HG03066 (cell line): ENCODE results near the gene ANKRD36.
"Not testable (repeated sequence)": the region's sequence is repeated elsewhere in the genome, so short reads cannot be mapped to it uniquely, and the experiment has no call there.

Experiments used
- ATAC-seq: cut with Tn5 transposase; IDR thresholded peaks from one replicate; pipeline ENCODE4 v1.9.1; 2021; ENCODE audit warnings: low read depth; ENCODE audit not compliant: unreplicated experiment

Gene ANKRD36

GRCh38 chr2:97113050-97113881 lies at the start of gene ANKRD36:
TSS of gene ANKRD36 (plus strand) at chr2:97113153. CDS start at chr2:97113740, 587 bp downstream.
- peak; percentile 96 for ATAC-seq

DNA sequence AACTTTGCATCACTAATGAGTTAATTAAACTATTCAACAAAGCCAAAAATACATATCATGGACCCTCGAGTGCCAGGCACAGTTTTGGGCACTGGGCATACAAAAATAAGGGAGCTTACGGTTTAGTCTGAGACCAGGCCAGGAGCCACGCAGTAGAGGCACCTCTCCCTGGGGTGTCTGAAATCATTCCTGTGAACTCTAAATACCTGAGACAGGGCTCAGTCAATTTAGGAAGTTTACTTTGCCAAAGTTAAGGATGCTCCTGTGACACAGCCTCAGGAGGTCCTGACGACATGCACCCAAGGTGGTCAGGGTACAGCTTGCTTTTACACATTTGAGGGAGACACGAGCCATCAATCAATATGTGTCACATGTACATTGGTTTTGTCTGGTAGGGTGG lies 46.9 kb upstream of the ANKRD36 start:
- ATAC-seq = not testable (repeated sequence)

DNA sequence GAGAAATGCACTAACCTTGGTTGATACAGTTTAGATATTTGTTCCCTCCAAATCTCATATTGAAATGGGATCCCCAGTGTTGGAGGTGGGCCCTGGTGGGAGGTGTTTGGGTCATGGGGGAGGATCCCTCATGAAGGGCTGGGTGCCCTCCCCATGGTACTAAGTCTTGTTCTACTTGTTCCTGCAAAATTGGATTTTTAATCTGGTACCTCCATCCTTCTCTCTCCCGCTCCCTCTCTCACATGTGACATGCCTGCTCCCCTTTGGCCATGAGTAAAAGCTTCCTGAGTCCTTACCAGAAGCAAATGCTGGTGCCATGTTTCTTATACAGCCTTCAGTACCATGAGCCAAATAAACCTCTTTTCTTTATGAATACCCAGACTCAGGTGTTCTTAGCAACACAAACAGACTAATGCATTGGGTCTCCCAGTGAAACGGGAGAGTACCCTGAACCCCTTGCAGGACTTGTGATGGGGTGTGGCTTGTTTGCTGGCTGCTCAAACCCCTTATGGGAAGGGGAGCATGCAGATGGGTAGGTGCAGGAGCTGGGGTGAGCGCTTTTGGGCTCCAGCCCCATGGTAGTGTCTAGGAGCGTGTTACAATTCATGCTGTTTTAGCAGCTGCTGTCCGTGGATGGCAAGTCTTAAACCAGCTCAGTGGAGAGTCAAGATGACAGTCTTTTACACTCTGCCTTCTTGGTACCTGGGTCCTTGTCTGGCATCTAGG lies 45.5 kb upstream of the ANKRD36 start:
- ATAC-seq = no peak

DNA sequence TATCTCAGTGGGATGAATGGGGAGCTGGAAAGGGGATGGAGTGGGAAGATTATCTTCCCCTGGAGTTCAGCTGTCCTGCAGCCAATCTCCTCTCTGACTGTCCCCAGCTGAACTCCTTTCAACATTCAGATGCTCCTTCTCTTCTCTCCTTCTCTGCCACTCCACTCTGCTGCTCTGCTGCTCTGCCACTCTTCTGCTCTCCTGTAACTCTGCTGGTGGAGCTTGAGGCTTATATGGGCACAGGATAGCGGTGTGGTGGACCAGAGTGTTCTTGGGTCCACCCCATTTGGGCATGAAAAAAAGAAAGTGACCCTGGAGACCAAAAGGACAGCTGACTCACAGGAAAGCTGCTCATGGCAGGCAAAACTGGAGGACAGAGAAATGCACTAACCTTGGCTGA lies 44.9 kb upstream of the ANKRD36 start:
- no peak for ATAC-seq

DNA sequence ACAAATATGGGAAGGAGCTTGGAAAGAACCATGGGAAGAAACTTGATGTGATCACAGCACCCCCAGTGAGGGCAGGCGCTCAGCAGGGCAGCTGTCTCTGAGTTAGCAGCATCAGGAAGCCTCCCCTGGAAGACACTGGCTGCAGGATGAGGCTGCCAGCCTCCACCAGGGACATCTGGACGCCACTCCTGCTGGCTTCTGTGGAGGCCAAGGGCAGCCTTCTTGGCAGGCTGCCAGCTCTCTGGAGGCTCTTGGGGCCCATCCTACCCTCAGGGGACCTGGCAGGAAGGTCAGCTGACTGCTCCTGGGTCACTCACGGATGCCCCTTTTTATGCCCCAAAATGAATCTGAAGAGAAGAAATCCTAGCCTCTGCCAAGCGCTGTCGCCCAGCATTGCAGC lies 44.2 kb upstream of the ANKRD36 start:
- not testable (repeated sequence) for ATAC-seq

DNA sequence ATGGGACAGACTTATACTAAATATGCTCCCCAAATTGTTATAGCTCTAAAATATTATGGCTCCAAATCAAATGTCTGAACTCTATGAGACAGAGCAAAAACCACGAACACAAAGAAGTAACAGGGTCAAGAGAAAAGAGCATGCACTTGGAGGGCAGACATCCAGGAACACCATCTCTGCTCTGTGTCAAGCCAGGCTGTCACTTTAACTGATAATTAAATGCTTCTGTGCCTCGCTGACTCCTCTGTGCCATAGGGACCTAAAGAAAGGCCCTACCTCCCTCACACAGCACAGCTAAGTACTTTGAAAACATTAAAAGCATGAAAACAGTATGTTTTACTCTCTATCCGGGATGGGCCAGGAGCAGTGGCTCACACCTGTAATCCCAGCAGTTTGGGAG lies 42.0 kb upstream of the ANKRD36 start:
- ATAC-seq = not testable (repeated sequence)

DNA sequence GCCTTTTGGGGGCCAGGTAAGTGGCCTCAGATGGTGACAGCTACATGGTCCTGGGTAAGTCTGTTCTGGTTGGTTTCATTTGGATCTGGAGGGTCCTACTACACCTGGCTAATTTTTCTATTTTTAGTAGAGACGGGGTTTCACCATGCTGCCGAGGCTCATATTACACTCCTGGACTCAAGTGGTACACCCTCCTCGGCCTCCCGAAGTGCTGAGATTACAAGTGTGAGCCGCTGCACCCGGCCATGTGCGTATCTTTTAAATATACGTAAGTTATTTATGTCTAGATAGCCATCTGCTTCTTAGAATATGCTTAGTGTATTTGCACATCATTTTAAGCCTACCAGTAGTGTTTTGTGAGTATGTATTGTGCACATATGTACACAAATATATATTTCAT lies 35.7 kb upstream of the ANKRD36 start:
- ATAC-seq = not testable (repeated sequence)

- ATAC-seq = not testable (repeated sequence)
These were observed 32.1 kb upstream of the ANKRD36 start for GRCh38 chr2:97080855-97081254.

DNA sequence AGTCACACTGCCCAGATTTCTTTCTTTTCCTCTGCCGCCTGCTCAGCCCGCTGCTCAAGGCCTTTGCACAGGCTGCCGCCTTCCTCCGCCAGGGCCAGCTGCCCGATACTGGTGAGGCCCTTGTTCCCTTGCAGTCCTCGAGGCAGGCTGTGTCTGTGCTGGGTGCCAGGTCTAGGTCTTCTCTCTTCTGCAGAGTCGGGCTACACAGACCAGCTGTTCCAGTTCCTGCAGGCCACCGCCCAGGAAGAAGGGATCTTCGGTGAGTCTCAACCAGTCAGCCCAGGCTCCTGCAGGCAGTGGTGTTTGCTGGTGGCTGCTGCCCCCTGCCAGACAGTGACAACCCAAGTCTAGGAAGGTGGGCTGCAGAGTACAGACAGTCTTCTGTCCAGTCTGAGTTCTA lies 30.7 kb upstream of the ANKRD36 start:
- not testable (repeated sequence) for ATAC-seq

DNA sequence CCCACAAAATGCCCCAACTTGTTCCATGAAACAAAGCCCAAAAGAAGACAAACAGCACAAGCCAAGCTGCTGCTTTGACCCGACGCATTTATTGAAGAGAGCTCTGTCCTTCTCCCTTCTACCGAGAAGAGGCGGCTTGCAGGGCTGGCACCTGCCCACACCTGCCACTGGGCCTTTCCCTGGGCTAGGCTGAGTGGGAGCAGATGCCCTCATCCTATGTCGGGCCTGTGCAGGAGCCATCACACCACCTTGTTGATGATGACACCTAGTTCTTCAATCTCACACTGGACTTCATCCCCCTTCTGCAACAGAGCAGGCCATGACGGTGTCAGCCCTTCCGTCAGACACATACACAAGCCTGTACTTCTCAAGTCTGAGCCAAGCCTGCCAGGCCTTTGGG lies 29.4 kb upstream of the ANKRD36 start:
- not testable (repeated sequence) for ATAC-seq

DNA sequence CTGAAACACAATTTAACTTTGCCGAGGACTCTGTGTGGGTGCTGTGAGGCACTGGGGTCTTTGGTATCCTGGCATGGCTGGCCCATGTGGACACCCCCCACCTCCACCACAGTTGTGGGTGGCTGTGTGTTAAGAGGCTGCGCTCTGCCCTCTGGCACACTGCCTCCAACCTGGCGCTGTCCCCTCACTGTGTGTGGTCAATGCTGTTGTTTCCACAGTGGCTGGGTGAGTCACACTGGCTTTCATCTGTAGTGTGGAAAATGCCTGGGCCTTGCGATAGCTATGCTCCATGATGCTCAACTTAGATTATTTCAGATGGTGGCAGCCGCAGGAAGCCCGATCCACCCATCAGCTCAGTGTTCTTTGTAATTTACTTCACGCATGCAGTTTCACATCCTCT lies 27.9 kb upstream of the ANKRD36 start:
- ATAC-seq = not testable (repeated sequence)

DNA sequence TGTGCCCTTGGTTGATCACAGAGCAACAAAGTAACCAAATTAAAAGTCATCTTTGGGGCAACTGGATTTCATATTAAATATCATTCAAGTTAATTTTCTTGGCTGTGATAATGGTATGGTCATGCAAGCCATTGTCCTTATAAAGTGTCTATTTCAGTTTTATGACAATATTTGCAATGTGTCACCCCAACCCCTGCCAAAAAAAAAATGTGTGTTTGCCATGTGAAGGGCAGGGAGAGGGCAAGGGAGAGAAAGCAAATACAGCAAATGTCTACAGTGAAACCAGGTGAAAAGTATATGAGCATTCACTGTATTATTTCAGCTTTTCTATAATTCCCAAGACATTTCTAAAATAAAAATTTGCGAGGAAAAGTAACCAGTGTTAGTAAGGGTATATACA lies 24.2 kb upstream of the ANKRD36 start:
- ATAC-seq = not testable (repeated sequence)

DNA sequence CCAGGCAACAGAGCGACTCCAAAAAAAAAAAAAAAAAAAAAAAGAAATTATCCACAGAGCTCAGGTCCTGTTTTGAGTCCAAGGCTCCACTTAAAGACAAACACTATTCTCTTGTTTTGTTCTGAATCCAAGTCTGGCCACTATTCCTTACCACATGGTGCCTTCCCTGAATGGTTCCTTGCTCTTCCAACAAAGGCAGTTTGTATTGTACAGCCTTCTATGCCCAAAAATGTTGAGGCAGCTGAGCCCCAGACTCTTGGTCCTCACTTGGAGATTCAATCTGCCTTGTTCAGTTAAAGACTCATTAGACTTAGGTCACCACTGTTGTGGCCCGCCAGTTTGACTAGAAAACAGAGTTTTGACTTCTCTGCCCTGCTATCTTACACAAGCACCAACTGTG lies 20.0 kb upstream of the ANKRD36 start:
- ATAC-seq = not testable (repeated sequence)

DNA sequence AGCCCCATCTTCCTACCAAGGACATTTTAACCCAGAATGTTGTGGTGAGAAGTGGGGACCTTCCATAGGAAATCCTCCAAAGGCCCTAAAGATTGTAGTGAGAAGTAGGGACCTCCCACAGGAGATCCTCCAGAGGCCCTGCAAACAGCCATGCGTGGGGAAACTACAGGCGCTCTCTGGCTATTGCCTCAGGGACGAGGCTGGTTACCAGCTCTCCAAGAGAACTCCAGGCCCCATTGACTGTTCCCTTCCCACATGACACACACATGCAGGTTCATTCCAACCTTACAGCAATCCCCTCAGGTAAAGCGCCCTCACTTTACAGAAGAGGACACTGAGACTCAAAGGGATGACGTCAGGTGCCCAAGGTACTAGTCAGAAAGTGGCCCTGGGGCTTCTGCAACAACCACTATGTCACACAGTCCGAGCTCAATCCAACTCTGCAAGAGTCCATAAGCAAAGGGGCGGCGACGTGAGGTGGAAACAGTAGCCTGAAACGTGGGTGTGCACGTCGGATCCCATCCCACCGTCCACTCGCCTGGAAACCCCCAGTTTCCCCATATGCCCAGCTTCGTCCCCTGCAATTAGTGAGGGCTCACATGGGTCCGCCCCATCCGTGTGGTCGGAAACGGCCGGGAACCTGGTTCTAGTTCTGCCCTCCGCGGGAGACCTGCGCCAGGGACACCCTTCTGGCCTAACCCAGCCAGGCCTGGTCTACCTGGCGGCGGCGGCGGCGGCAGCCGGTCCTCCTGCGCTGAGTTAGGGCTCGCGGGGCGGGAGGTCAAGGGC lies 18.8 kb upstream of the ANKRD36 start:
- ATAC-seq = peak; percentile 11

DNA sequence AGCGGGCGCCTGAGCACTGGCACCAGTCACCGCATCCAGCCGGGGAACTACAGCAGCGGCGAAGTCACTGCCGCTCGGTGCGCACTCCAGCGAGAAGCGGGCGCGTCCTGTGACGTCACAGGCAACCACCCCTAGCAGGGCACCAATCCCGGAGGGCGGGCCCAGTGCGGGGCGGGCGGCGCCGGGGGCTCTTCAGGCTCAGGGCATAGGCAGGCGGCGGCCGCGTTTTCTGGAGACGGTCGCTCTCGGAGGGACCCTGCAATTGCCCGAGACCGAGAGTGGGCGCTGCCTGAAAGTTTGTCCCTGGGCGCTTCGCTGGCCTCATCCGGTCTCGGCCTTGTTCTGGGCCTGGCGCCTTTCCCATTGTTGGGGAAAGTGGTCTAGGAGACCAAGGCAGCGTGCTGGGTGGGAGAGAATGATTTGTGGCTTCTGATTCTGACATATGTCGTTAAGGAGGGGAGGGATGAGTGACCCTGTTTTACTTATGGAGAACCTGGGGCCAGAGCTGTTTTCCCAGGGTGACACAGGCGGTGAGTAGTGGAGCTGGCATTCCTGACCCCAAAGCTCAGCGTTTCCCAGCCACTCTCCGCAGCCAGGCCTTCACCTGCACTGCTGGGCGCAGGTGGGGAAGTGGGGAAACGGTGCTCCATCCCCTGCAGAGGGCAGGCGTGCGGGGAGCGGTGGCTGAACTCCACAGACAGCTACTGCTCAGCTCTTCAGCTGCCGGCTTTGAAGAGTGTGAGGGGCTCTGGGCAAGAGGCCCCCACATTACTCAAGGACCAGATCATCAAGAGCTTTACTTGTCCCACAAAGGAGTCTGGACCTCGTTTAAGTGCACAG lies 18.0 kb upstream of the ANKRD36 start, which contains the start of gene FAHD2B:
Gene FAHD2B (minus strand): TSS at position 111 of the 840 bp plus-strand sequence. CDS start 3,176 bp downstream, outside the sequence.
- ATAC-seq = peak; percentile 83

- no peak for ATAC-seq
These were observed 17.3 kb upstream of the ANKRD36 start for GRCh38 chr2:97095661-97096060.

- not testable (repeated sequence) for ATAC-seq
These were observed 14.1 kb upstream of the ANKRD36 start for GRCh38 chr2:97098786-97099372.

GRCh38 chr2:97106878-97107277 lies 6.1 kb upstream of the ANKRD36 start:
- ATAC-seq = not testable (repeated sequence)

DNA sequence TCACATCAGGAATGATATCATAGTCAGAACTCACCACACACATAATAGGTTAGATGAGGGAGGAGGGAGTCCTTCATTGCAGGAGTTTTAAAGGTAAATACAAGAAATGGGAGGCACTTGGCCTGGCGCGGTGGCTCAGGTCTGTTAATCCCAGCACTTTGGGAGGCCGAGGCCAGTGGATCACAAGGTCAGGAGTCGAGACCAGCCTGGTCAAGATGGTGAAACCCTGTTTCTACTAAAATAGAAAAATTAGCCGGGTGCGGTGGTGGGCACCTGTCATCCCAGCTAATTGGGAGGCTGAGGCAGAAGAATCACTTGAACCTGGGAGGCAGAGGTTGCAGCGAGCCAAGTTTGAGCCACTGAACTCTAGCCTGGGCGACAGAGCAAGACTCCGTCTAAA lies 1.7 kb upstream of the ANKRD36 start:
- ATAC-seq = not testable (repeated sequence)
